Small intestine (tissue), 7 donors: ENCODE data around the gene PRDM4. TPM values are rescaled to one million over a fixed set of nuclear protein-coding genes. Genes with fewer than 3 reads are reported as not detected.

Experiments
- DNase-seq, 2 donors: peaks; one replicate each; pipeline versions ENCODE4 v3.0.0 to v3.0.0-alpha.2; 2013
- FAIRE-seq: peaks from 2 replicates; lab custom pipeline; 2012; peaks lifted over from hg19 to GRCh38; lab: Jason Lieb, UNC
- H3K27ac ChIP-seq, 3 donors: one replicate each; pipeline ENCODE4 v1.5.1; 2013; ENCODE audit warnings: low read length in 2 of 3, mild to moderate bottlenecking in 2 of 3, control low read depth in 1 of 3, inconsistent platforms in 1 of 3, low read depth in 1 of 3, moderate library complexity in 1 of 3
- H3K27me3 ChIP-seq, 3 donors: one replicate each; pipeline ENCODE4 v1.6.1; 2013; ENCODE audit warnings: low read length in 3 of 3, inconsistent platforms in 1 of 3; ENCODE audit not compliant: control insufficient read depth in 3 of 3, insufficient read depth in 3 of 3
- H3K36me3 ChIP-seq, 3 donors: one replicate each; pipeline ENCODE4 v1.6.1; 2013; ENCODE audit warnings: low read length in 3 of 3, inconsistent platforms in 1 of 3, low read depth in 1 of 3, mild to moderate bottlenecking in 1 of 3, moderate library complexity in 1 of 3; ENCODE audit not compliant: control insufficient read depth in 3 of 3, insufficient read depth in 2 of 3
- H3K4me1 ChIP-seq, 3 donors: one replicate each; pipeline ENCODE4 v1.6.1; 2013; ENCODE audit warnings: low read length in 2 of 3, inconsistent platforms in 1 of 3, low read depth in 1 of 3, mild to moderate bottlenecking in 1 of 3, moderate library complexity in 1 of 3; ENCODE audit not compliant: control insufficient read depth in 3 of 3, insufficient read depth in 2 of 3
- H3K4me3 ChIP-seq, 3 donors: one replicate each; pipeline ENCODE4 v1.5.1; 2013; ENCODE audit warnings: low read length in 3 of 3, control low read depth in 1 of 3, inconsistent platforms in 1 of 3, low read depth in 1 of 3, mild to moderate bottlenecking in 1 of 3, moderate library complexity in 1 of 3
- H3K9me3 ChIP-seq, 2 donors: one replicate each; pipeline ENCODE4 v1.6.1; 2013; ENCODE audit warnings: low read depth in 1 of 2, low read length in 1 of 2; ENCODE audit not compliant: control insufficient read depth in 2 of 2, insufficient read depth in 1 of 2
- WGBS, 3 donors: extraction: QIAGEN DNeasy Blood & Tissue Kit; methylation state at CpG; one replicate each; pipeline ENCODE4 v1.1.7; 2013; 5-methylcytosine and 5-hydroxymethylcytosine counted together
- polyA plus RNA-seq, 4 donors: library from polyadenylated mRNA; stranded (reverse) in 3 of 4; unstranded in 1 of 4; fragments of 200-250 nt in 3 of 4; fragments of 120-200 nt in 1 of 4; gene quantifications; one replicate each; pipeline versions ENCODE4 v1.2.1 to v1.2.3, GENCODE V29; 2013
- donor health status: healthy with polysubstance abuse.
- donor health status: control.
- donor health status: control.
- donor health status: Bipolar disorder and iron deficiency.
- donor health status: healthy.

The PRDM4 gene
- polyA plus RNA-seq, 4 donors = 13.0 to 37.9 (median 14.1) TPM

DNA sequence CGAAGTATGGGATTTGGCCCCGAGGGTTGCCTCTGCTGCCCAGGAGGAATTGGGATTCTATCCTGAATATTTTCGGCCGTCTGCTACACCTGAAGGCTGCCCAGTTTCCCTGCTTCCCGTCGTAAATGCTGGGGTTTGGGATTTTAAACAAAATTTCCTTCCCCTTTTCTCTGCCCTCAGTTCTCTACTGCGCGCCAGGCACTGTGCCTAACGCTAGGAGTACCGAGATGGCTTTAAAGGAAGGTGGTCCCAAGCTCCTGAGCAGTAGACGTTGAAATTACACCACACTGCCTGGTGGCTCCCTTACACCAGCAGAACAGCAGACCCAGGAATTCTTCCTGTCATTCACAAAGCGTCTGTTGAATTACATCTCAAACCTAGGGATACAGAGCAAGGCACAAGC, 566 bp upstream of the PRDM4 start:
- no peak for FAIRE-seq
- H3K9me3 ChIP-seq = no peaks in the 10 kb centered on the region
- H3K4me3 ChIP-seq = peak overlapping the region; percentile 40 to 90 (median 67)
- peaks cover 0 to 5% (median 0%) of the 10 kb centered on the region in 3 donors for H3K27me3 ChIP-seq
- peak overlapping the region in 2 of 3 donors; percentile 50 to 92 for H3K27ac ChIP-seq
- H3K36me3 ChIP-seq = peaks cover 0 to 9% (median 0%) of the 10 kb centered on the region in 3 donors
- WGBS, 3 donors = 1 to 4% (median 3%) methylated on average over 12 of the region's 12 CpGs
- H3K4me1 ChIP-seq = peaks cover 5 to 6% (median 6%) of the 10 kb centered on the region in 3 donors
- no peak for DNase-seq

DNA sequence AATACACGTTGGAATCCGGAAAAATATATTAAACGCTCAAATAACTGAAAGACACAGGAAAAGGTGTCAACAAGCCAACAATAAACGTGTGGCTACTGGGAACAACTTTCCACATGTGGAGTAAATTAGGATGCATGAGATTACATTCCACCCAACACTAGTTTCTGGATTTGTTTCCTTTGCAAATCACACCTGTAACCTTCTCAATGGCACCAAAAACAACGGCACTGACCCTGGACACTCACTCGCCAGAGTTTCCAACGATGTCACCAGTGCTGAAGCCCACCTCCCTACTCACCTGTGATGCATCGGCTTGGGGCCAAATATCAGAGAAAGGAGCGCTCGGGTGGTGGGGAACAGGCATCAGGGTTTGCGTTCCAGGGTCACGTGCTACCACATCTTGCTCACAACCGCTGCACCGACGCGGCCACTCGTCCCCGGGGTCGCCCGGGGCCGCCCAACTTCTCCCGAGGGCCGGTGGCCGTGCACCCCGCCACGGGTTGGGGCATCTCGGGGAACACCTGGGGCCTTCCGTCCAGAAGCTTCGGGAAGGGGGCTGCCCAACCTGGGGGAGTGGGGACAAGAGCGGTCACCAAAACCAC, 629 bp downstream of the PRDM4 start:
- DNase-seq = peak; percentile 41 to 72
- H3K4me1 ChIP-seq = peaks cover 5 to 6% (median 6%) of the 10 kb centered on the region in 3 donors
- peak overlapping the region; percentile 85 to 96 (median 92) for H3K27ac ChIP-seq
- no peaks in the 10 kb centered on the region for H3K9me3 ChIP-seq
- peaks cover 2 to 15% (median 2%) of the 10 kb centered on the region in 3 donors for H3K36me3 ChIP-seq
- H3K27me3 ChIP-seq = peaks cover 0 to 5% (median 0%) of the 10 kb centered on the region in 3 donors
- no peak for FAIRE-seq
- WGBS, 3 donors = 0 to 2% (median 1%) methylated on average over 29 to 30 of the region's 30 CpGs
- peak overlapping the region; percentile 84 to 99 (median 90) for H3K4me3 ChIP-seq

DNA sequence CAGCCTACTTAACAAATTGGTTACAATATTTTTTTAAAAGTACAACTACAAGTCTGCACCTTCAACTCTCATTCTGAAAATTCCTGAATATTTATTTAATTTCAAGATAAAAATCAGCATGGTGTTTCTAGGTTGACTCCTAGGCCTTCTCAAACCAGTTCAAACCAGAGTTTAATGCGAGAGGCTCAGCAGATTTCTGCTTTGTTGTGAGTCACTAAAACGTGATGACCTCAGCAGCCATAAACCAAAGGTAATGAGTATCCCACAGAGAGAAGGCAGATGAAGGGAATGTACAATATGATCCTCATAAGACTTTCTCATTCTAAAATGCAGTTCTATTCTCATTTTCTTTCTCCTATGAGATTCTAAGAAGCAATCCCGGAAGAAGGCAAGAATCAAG, 1.5 kb downstream of the PRDM4 start:
- peak overlapping the region in 2 of 3 donors; percentile 85 to 96 for H3K27ac ChIP-seq
- H3K9me3 ChIP-seq = no peaks in the 10 kb centered on the region
- H3K36me3 ChIP-seq = peaks cover 2 to 20% (median 6%) of the 10 kb centered on the region in 3 donors
- WGBS, 3 donors = 11 to 31% (median 14%) methylated on average over 3 of the region's 3 CpGs
- DNase-seq = peak; percentile 93 to 95
- peak overlapping the region in 2 of 3 donors; percentile 84 to 90 for H3K4me3 ChIP-seq
- no peak for FAIRE-seq
- H3K4me1 ChIP-seq = peaks cover 5 to 6% (median 6%) of the 10 kb centered on the region in 3 donors
- H3K27me3 ChIP-seq = peaks cover 0 to 4% (median 0%) of the 10 kb centered on the region in 3 donors

DNA sequence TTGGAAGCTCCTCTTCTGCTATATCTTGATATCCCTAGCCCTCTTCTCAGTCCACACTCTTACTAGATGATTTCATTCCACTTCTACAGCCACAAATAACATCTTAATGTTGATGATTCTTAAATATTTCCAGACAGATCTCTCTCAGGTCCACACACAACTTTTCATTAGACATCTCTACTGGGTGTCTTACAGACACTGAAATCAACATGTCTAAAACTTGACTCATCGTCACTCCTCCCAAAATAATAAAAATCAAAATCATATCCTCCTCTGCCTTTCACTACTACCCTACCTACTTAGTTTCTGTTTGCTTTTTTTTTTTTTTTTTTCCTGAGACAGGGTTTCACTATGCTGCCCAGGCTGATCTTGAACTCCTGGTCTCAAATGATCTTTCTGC, 11.9 kb downstream of the PRDM4 start:
- Histone ChIP-seq H3K27me3 (no peaks in the 10 kb centered on the region), H3K27ac (no peak overlapping the region), H3K36me3 (peaks cover 7 to 48% (median 41%) of the 10 kb centered on the region in 3 donors), H3K4me3 (no peak overlapping the region), H3K4me1 (no peaks in the 10 kb centered on the region), H3K9me3 (no peaks in the 10 kb centered on the region)
- WGBS, 3 donors = 91 to 100% (median 93%) methylated on average over 1 of the region's 1 CpG
- no peak for FAIRE-seq
- DNase-seq = no peak

DNA sequence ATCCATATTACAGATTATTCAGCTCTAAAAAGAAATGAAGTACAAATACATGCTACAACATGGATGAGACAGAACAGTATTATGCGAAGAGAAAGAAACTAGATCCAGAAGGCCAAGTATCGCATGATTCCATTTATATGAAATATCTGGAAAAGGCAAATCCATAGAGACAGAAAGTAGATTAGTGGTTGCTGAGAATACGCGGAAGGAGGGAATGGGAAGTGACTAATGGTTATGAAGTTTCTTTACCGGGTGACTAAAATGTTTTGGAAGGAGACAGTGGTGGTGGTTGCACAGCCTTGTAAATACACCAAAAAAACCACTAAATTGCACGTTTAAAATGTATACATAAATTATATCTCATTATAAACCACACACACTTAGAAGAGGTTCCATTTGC, 12.5 kb downstream of the PRDM4 start:
- Histone ChIP-seq H3K27me3 (no peaks in the 10 kb centered on the region), H3K4me1 (no peaks in the 10 kb centered on the region), H3K4me3 (no peak overlapping the region), H3K36me3 (peaks cover 7 to 45% (median 45%) of the 10 kb centered on the region in 3 donors), H3K9me3 (no peaks in the 10 kb centered on the region), H3K27ac (no peak overlapping the region)
- DNase-seq (no peak), FAIRE-seq (no peak)
- 76 to 86% (median 81%) methylated on average over 6 of the region's 6 CpGs for WGBS, 3 donors

DNA sequence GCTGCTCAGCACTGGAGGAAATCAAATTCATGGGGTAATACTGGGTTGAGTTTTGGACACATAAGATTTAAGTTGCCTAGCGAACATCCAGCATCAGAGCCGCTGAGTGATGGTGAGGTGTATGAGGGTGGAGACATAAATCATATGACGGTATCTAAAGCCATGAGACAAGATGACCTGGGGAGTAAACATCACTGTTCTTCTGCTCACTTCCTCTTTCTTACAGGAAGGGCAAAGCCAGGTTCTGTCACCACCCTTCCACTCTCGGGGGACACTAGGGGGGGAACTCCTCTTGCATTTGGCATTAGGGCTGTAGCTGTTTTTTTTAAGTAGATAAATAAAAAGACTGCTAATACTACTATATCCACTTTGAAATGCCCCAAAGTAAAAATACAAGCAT, 24.0 kb downstream of the PRDM4 start:
- no peak for DNase-seq

DNA sequence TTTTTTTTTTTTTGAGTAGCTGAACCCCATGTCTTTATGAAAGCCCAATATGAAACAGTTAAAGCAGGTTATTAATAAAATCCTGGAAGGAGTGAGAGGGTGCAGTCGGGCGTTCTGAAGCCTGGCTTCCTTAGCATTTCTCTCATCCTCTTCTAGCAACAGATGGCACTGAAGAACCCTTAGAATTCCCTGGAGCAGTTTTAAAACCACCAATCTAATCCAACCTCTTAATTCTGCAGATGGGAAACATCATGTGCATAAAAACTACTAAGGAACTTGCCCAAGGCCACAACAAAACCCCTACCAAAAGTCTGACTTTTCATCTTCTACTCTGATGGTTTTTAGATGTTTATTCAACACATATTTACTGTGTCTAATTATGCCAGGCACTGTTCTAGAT, 25.2 kb downstream of the PRDM4 start:
- Histone ChIP-seq H3K27me3 (no peaks in the 10 kb centered on the region), H3K9me3 (no peaks in the 10 kb centered on the region), H3K27ac (no peak overlapping the region), H3K4me3 (no peak overlapping the region), H3K36me3 (peaks cover 21 to 32% (median 30%) of the 10 kb centered on the region in 3 donors), H3K4me1 (no peaks in the 10 kb centered on the region)
- DNase-seq (no peak), FAIRE-seq (no peak)
- WGBS, 3 donors = 95 to 100% (median 97%) methylated on average over 2 of the region's 2 CpGs

More for the DNA sequence above, 24.0 kb downstream of the PRDM4 start:
- Histone ChIP-seq H3K27me3 (no peaks in the 10 kb centered on the region), H3K4me1 (no peaks in the 10 kb centered on the region), H3K4me3 (no peak overlapping the region), H3K27ac (no peak overlapping the region), H3K36me3 (peaks cover 23 to 37% (median 34%) of the 10 kb centered on the region in 3 donors), H3K9me3 (no peaks in the 10 kb centered on the region)
- FAIRE-seq = no peak
- 83 to 93% (median 84%) methylated on average over 4 of the region's 4 CpGs for WGBS, 3 donors

DNA sequence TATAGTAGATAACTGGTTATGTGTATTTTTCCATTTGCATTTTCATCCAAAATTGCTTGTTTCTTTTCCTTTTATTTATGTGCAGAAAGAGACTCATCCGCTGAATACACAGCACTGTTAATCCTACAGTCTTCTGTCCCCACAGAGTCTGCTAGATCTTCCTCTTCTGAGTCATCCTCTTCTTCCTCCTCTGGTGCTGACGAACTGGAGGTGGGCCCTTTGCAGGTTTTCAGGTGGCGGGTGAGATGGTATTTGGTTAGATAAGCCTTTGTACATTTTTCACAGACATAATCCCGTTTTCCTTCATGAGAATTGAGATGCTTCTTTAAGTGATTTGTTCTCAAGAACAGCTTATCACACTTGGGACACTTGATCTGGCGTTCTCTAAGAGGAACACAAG, 26.8 kb downstream of the PRDM4 start:
- no peak for FAIRE-seq
- DNase-seq = no peak
- Histone ChIP-seq H3K9me3 (no peaks in the 10 kb centered on the region), H3K36me3 (peaks cover 20 to 28% (median 22%) of the 10 kb centered on the region in 3 donors), H3K4me1 (no peaks in the 10 kb centered on the region), H3K27me3 (no peaks in the 10 kb centered on the region), H3K4me3 (no peak overlapping the region), H3K27ac (no peak overlapping the region)
- WGBS, 3 donors = 80 to 86% (median 85%) methylated on average over 5 of the region's 5 CpGs
